ENCODE results near the gene IQCB1.

IQCB1 gene

GRCh38 chr3:121796970-121797369 is 37.9 kb downstream of the IQCB1 start:
- Histone ChIP-seq H3K4me1 (ENCODE audit: insufficient read depth, low read length, poor library complexity, severe bottlenecking) (no peaks in the 10 kb centered on the region), H3F3A (ENCODE audit: low read depth) (no peaks in the 10 kb centered on the region)

GRCh38 chr3:121794264-121794983 is 40.4 kb downstream of the IQCB1 start:
- H3K9me3 ChIP-seq (ENCODE audit: insufficient read depth, low read depth, low read length) = no peaks in the 10 kb centered on the region
- no peaks in the 10 kb centered on the region for H3K27me3 ChIP-seq (ENCODE audit: insufficient read depth, low read length, poor library complexity, severe bottlenecking)
- H4K20me1 ChIP-seq (ENCODE audit: insufficient read depth, low read length, poor library complexity, severe bottlenecking) = no peaks in the 10 kb centered on the region
- no peak overlapping the region for H3K4me2 ChIP-seq (ENCODE audit: low read depth, low read length, poor library complexity, severe bottlenecking)
- no peak overlapping the region for H3K9ac ChIP-seq (ENCODE audit: low read depth, low read length, poor library complexity, severe bottlenecking)
- H3K4me3 ChIP-seq (ENCODE audit: low read length, poor library complexity, severe bottlenecking) = no peak overlapping the region
- no peaks in the 10 kb centered on the region for H3K79me2 ChIP-seq (ENCODE audit: insufficient read depth, low read length)
- H2AFZ ChIP-seq (ENCODE audit: low read length) = no peak overlapping the region
- peaks cover 50% of the 10 kb centered on the region; the same call in 1 of the 2 replicates for H3K36me3 ChIP-seq (ENCODE audit: insufficient read depth, low read length)
- H3K4me1 ChIP-seq (ENCODE audit: insufficient read depth, low read length, poor library complexity, severe bottlenecking) = no peaks in the 10 kb centered on the region
- TF ChIP-seq EZH2phosphoT487 (IDR thresholded peaks at IDR 0.05; ENCODE audit: borderline replicate concordance) = no peak
- no peak for TF ChIP-seq CTCF (conservative IDR thresholded peaks at IDR 0.05; ENCODE audit: low read length)
- no peaks in the 10 kb centered on the region for H3K9me2 ChIP-seq (replicated peaks; ENCODE audit: low read depth, low read length)
- no peaks in the 10 kb centered on the region for H3F3A ChIP-seq (ENCODE audit: low read depth)

More at GRCh38 chr3:121796970-121797369, 37.9 kb downstream of the IQCB1 start:
- no peak overlapping the region for H3K4me3 ChIP-seq (ENCODE audit: low read length, poor library complexity, severe bottlenecking)
- H3K36me3 ChIP-seq (ENCODE audit: insufficient read depth, low read length) = peaks cover 41% of the 10 kb centered on the region; the same call in 1 of the 2 replicates
- TF ChIP-seq CTCF (conservative IDR thresholded peaks at IDR 0.05; ENCODE audit: low read length) (no peak), EZH2phosphoT487 (IDR thresholded peaks at IDR 0.05; ENCODE audit: borderline replicate concordance) (no peak)
- no peaks in the 10 kb centered on the region for H3K9me3 ChIP-seq (ENCODE audit: insufficient read depth, low read depth, low read length)
- no peak overlapping the region for H3K4me2 ChIP-seq (ENCODE audit: low read depth, low read length, poor library complexity, severe bottlenecking)
- no peaks in the 10 kb centered on the region for H4K20me1 ChIP-seq (ENCODE audit: insufficient read depth, low read length, poor library complexity, severe bottlenecking)
- no peak overlapping the region for H2AFZ ChIP-seq (ENCODE audit: low read length)
- H3K9me2 ChIP-seq (replicated peaks; ENCODE audit: low read depth, low read length) = no peaks in the 10 kb centered on the region
- H3K79me2 ChIP-seq (ENCODE audit: insufficient read depth, low read length) = no peaks in the 10 kb centered on the region
- H3K9ac ChIP-seq (ENCODE audit: low read depth, low read length, poor library complexity, severe bottlenecking) = no peak overlapping the region
- H3K27me3 ChIP-seq (ENCODE audit: insufficient read depth, low read length, poor library complexity, severe bottlenecking) = no peaks in the 10 kb centered on the region

GRCh38 chr3:121793078-121793477 is 41.8 kb downstream of the IQCB1 start:
- H3F3A ChIP-seq (ENCODE audit: low read depth) = no peaks in the 10 kb centered on the region
- H3K36me3 ChIP-seq (ENCODE audit: insufficient read depth, low read length) = peaks cover 63% of the 10 kb centered on the region
- no peak for TF ChIP-seq CTCF (conservative IDR thresholded peaks at IDR 0.05; ENCODE audit: low read length)
- TF ChIP-seq EZH2phosphoT487 (IDR thresholded peaks at IDR 0.05; ENCODE audit: borderline replicate concordance) = no peak
- H3K9me3 ChIP-seq (ENCODE audit: insufficient read depth, low read depth, low read length) = no peaks in the 10 kb centered on the region
- no peak overlapping the region for H2AFZ ChIP-seq (ENCODE audit: low read length)
- no peaks in the 10 kb centered on the region for H3K79me2 ChIP-seq (ENCODE audit: insufficient read depth, low read length)
- H3K27me3 ChIP-seq (ENCODE audit: insufficient read depth, low read length, poor library complexity, severe bottlenecking) = no peaks in the 10 kb centered on the region
- H3K4me1 ChIP-seq (ENCODE audit: insufficient read depth, low read length, poor library complexity, severe bottlenecking) = no peaks in the 10 kb centered on the region
- H3K4me2 ChIP-seq (ENCODE audit: low read depth, low read length, poor library complexity, severe bottlenecking) = no peak overlapping the region
- H3K4me3 ChIP-seq (ENCODE audit: low read length, poor library complexity, severe bottlenecking) = no peak overlapping the region
- H3K9ac ChIP-seq (ENCODE audit: low read depth, low read length, poor library complexity, severe bottlenecking) = no peak overlapping the region
- H4K20me1 ChIP-seq (ENCODE audit: insufficient read depth, low read length, poor library complexity, severe bottlenecking) = no peaks in the 10 kb centered on the region
- no peaks in the 10 kb centered on the region for H3K9me2 ChIP-seq (replicated peaks; ENCODE audit: low read depth, low read length)

Data from Loucy (cell line).